Activated CD4-positive, alpha-beta T cell treated with anti-CD3 and anti-CD28 coated beads, Interleukin-10, Interleukin-2, amounts not matched to agents 100 ng/mL and 50 ng/mL, durations not matched to agents 16 hours and 8 hours (primary cell): ENCODE measurements around the gene TOB1.
A peak's percentile ranks its signal among the peaks of the same experiment; 100 is the strongest.

Experiments
- DNase-seq: peaks from one replicate; pipeline ENCODE4 v3.0.0-alpha.2; 2020

TOB1 gene

DNA sequence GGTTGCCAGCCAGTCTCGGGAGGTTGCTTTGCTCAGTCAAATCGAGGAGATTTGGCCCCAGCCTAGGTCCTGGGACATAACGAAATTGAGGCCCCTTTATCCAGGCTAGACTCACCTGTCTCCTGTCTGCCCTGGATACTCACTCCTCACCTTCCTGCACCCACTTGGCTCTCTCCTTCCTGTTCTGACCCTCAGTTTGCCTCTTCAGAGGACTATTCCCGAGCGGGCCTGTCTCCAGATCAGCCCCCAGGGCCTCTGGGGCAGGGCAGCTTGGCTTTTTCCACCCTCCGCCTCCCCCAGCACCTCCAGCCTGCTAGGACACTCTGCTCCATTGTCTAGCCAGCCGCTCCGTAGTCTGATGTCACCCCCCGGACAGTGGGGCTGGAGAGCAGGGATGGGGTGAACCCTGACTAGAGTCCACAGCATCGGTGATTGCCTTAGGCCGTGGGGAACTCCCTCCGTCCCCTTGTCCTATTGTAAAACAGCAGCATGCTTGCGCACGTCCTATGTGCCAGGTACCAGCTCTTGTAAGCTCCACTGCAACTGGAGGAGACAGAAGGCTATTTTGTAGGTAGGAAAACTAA lies 21.9 kb downstream of the TOB1 start:
- no peak for DNase-seq

DNA sequence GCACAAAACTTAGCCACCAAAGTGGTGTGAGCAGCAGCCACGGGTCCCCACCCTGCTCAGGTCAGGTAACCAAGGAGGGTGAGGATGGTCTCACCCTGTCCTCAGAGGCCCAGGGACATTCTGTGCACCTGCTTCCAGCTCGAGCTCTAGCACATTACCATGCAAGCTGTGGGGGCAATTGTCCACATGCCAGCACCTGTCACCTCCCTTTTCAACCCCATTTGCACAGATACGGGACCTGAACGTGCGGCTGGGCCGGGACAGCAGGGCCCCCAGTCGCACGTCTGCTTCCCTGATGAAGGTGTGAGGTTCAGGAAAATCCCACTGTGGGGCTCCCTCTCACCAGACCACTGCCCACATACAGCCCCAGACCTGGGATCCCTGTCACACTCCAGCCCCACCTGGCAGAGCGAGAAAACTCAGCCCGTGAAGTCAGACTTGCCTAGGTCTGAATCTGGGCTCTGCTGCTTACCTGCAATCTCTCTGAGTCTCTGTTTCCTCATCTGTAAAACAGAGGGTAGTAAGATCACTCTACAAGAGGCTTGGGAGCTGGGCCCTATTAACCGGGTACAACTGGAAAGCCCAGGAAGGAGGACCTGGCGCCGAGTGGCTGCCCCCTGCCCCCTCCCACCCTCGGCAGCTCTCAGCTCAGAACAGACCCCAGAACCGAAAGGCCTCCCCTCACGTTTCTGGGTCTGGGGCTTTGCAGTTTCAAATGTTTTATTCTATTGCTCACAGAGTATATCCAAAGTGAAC lies 22.8 kb downstream of the TOB1 start:
- no peak for DNase-seq

DNA sequence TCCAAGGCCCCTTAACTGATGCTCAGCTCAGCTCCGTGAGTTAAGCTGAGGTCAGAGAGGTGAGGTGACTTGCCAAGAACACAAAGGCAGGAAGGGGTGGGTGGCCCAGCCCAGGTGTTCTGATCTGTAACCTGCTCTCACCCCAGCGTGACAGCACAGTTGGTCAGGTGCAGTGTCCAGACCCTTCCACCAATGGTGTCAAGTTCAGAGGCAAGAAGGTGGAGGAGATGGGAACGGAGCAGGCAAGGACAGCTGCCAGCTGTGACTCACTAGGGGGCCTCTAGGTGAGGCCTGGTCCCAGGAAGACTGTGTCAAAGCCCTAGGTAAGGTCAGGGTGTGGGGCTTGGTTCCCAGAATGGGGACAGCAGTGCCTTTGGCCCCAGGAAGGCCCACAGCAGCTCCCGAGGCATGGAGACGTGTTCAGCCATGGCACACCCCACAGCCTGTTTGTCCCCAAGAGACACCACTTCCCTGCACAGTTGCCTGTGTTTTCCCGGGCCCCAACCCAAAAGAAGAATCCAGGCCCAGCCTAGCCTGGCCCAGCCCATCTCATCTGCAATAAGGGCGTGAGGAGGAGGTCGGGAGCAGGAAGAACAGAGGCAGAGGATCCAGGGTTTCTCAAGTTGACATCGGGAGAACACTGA lies 23.5 kb downstream of the TOB1 start:
- DNase-seq, result no peak

- DNase-seq, result peak; percentile 58
Measured at GRCh38 chr17:50841949-50842354, 24.2 kb downstream of the TOB1 start.

DNA sequence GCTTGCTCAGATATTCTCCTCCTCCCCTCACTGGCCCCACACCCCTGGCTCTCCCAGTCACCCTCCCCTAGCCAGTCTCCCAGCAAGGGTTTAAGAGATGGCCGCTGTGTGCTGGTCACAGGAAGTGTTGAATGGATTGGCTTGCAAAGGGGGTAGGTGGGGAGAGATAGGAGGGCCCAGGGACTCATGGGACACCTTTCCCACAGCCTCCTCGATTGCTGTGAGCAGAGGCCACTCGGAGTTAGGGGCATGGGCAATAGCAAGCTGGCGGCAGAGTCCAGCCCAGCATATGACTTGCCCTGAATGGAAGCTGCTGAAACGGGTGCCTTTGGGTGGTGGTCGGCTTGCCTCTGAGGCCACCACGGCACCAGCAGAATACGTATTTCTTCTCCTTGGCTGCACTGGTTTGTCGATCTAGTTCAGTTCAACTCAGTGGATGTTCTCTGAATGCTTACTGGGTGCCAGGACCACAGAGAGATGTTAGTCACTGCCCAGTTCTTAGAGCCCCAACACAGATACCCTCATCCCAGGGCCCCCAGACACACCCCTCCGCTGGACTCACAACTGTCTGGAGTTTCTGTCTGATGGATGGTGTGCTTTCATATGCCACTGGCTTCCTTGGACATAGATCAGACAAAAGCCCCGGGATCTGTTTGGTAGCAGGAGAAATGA lies 24.7 kb downstream of the TOB1 start:
- DNase-seq, result no peak

- DNase-seq, result no peak
Measured at GRCh38 chr17:50840311-50840851, 25.8 kb downstream of the TOB1 start.

- no peak for DNase-seq
Measured at GRCh38 chr17:50839591-50840310, 26.4 kb downstream of the TOB1 start.

GRCh38 chr17:50837980-50838954 lies 27.9 kb downstream of the TOB1 start:
- no peak for DNase-seq

DNA sequence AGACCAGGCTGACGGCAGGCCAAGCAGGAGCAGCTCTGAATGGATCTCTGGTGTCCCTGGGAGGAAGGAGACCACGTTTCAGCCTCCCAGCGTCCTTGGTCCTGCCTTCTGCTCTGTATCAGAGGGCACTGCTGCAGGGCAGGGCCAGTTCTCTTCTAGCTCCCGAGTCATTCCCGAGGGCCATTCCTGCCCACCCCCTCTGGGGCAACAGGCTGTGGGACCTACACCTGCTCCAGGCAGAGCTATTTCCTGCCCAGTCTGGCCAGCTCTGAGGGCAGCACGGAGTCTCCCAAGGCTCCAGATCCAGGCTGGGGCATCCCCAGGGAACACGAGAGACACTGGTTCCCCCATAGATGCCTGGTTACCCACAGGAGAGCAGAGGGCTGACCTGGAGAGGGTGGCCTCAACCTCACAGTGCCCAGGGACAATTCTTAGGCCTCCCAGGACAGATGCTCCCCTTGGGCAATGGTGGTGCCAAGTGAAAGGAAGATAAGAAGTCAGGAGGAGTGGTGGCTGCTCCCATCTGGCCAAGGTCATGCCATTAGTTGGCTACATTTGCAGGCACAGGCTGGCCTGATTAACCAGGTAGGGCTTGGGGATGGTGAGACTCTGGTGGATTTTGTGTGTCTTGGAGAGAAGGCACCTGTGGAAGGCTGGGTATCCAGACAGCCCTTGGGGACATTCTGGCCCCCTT lies 28.7 kb downstream of the TOB1 start:
- DNase-seq, result no peak

GRCh38 chr17:50836826-50837225 lies 29.3 kb downstream of the TOB1 start:
- DNase-seq, result no peak

GRCh38 chr17:50835301-50836234 lies 30.6 kb downstream of the TOB1 start, which contains the start of gene WFIKKN2:
Gene WFIKKN2, plus strand, starts transcription at chr17:50835586. Its CDS starts 352 bp downstream, at chr17:50835938.
- no peak for DNase-seq

- no peak for DNase-seq
Measured at GRCh38 chr17:50834429-50835300, 31.5 kb downstream of the TOB1 start.

GRCh38 chr17:50833510-50834428 lies 32.4 kb downstream of the TOB1 start:
- DNase-seq, result no peak

DNA sequence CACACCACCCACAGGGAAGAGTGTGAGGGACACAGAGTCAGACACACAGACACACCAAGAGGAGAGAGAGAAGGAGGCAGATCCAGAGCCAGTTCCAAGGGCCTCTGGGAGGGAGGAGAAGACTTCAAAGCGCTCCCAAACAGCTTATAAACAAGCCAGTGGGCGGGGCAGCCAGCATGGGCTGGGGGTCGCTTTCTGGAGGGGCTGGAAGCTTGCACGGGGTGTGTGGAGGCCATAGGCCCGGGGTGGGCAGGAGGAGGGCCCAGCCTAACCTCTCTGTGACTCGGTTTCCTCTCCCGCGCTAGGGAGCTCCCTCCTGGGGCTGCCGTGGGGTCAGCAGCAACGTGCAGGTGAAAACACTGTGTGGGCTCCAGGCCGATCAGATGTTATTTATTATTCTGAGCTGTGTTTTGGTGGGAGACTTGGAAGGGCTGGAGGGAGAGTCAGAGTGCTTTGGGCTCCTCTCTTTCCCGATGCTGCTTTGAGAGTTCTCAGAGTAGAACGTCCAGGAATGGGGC lies 33.2 kb downstream of the TOB1 start:
- no peak for DNase-seq

DNA sequence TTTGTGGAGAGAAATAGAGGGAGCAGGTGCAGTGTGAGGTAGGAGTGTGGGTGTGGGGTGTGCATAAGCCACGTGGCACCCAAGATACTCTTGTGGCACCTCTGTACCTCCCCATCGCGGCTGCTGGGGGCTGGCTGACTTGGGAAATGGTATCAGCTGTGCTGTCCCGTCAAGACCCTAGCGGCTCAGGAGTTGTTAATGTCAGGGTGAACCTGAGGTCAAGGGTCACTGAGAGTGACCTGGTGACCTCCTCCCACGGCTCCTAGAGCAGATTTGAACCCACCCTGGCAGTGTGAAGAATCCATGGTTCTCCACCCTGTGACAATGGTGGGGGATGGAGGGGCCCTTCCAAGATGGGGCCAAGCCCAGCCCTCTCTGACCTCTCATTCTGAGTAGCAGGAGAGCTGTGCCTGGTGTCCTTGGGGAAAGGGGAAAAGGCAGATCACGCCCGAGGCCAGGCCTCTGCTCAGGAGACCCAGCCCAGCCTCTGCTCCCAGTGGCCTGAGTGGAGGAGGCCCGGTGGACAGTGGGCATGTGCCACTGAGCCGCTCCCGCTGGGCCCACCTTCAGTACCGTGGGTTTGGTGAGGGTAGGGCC lies 33.8 kb downstream of the TOB1 start:
- DNase-seq, result no peak

DNA sequence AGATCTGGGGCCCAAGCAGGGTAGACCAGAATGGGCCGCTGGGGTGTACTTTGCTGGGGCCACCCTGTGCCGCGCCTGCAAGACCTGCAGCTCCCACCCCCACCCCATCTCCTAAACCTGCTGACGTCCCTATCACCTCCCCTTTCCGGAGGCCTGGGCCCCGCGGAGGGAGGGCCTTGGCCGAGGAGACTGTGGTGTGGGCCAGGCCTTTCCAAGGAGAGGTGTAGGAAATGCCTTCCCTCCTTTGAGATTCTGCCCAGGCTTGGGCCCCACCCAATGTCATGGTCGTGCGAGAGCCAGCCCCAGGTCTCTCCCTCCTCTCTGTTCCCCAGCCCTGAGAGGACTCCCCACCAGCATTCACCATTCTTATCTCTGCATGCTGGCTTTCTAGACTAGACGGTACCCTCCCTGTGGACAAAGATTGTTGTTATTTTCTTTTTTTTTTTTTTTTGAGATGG lies 34.7 kb downstream of the TOB1 start:
- no peak for DNase-seq

DNA sequence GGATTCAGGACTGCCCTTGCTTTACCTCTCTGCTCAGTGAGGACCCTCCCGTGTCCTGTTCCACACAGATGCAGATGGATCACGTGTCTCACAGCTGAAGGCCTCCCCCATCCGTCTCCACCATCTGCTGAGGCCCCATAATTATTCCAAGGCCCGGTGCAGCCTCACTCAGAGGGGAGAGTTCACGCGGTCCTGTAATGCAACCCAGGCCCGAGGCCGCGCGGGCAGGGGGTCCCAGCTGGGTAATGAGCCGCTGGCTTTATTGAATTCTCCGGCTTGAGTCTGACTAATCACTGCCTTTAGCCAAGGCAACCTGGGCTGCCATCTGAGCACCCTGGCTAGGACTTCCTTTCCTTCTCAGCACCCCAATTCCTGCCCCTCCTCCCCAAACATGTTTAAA lies 35.2 kb downstream of the TOB1 start:
- DNase-seq, result no peak
